K562 (cell line): Measurements from ENCODE around the gene PIP4K2C. TPM values are rescaled to one million over a fixed set of nuclear protein-coding genes. Genes with fewer than 3 reads are reported as not detected.

Source experiments
- ATAC-seq: fragments of 200-7000 bp; cut with Tn5 transposase; 3 replicates; pipeline ENCODE4 v1.9.1; 2020; ENCODE audit warnings: moderate library complexity
- BruUV-seq: library from RNA; stranded (reverse); fragments of 400-500 nt; replicated peaks from 2 replicates; lab custom pipeline; 2021; lab: Mats Ljungman, UMichigan
- CTCF ChIA-PET: fragments of 300-600 bp; formaldehyde crosslinking; extraction: SDS; loops from one replicate; lab custom pipeline; 2021; ENCODE audit warnings: low intra/inter-chr PET ratio; lab: Yijun Ruan, JAX
- POLR2A ChIA-PET: fragments of 300-600, 350-650 bp; sonication (Branson Sonifier 250); formaldehyde crosslinking; extraction: SDS; loops from one replicate; lab custom pipeline; 2021; ENCODE audit warnings: antibody characterized with exemption, inconsistent platforms; lab: Yijun Ruan, JAX
- DNase-seq, 4 experiments: peaks; one replicate each; pipeline versions ENCODE4 v3.0.0 to v3.0.0-alpha.2; 2011 to 2018; ENCODE audit warnings: low spot score in 3 of 4, mixed read lengths in 3 of 4; ENCODE audit errors: extremely low read depth in 1 of 4
- FAIRE-seq: peaks from 2 replicates; lab custom pipeline; 2011; peaks lifted over from hg19 to GRCh38; lab: Jason Lieb, UNC
- H2AFZ ChIP-seq: 2 replicates; pipeline ENCODE4 v1.6.0; 2011; ENCODE audit warnings: low read depth, low read length, control low read depth, inconsistent platforms
- H3K27ac ChIP-seq: fragments of 200-600 bp; 3 replicates; pipeline ENCODE4 v1.8.0; 2011; ENCODE audit warnings: low read depth, mild to moderate bottlenecking, control low read depth, inconsistent platforms, low read length, moderate library complexity, mixed read lengths; ENCODE audit errors: extremely low read depth
- H3K27me3 ChIP-seq, 2 experiments: fragments of 300-600 bp in 1 of 2; 2 replicates in 1 of 2; 3 replicates in 1 of 2; pipeline versions ENCODE4 v1.6.0 to v1.8.0; 2011; ENCODE audit warnings: inconsistent platforms in 2 of 2, low read length in 2 of 2, mild to moderate bottlenecking in 1 of 2, mixed read lengths in 1 of 2, moderate library complexity in 1 of 2; ENCODE audit not compliant: control insufficient read depth in 2 of 2, insufficient read depth in 2 of 2
- H3K36me3 ChIP-seq: fragments of 300-600 bp; 3 replicates; pipeline ENCODE4 v1.8.0; 2011; ENCODE audit warnings: mild to moderate bottlenecking, low read length, inconsistent platforms; ENCODE audit not compliant: control insufficient read depth, insufficient read depth
- H3K4me1 ChIP-seq, 2 experiments: fragments of 200-600 bp in 1 of 2; replicated peaks in 1 of 2; 2 replicates in 1 of 2; 3 replicates in 1 of 2; pipeline versions ENCODE4 v1.5.1 to v1.8.0; 2011; ENCODE audit warnings: inconsistent platforms in 2 of 2, low read length in 2 of 2, mild to moderate bottlenecking in 1 of 2, mixed read lengths in 1 of 2, moderate library complexity in 1 of 2; ENCODE audit not compliant: control insufficient read depth in 2 of 2, insufficient read depth in 2 of 2
- H3K4me2 ChIP-seq: 2 replicates; pipeline ENCODE4 v1.6.1; 2011; ENCODE audit warnings: low read length, control low read depth, inconsistent platforms, mixed read lengths; ENCODE audit not compliant: insufficient read depth
- H3K4me3 ChIP-seq: fragments of 200-600 bp; sonication (generic), shearing (Covaris generic); 2 replicates; pipeline ENCODE4 v1.5.1; 2016; ENCODE audit warnings: control low read depth, inconsistent platforms
- H3K79me2 ChIP-seq: fragments of 200-600 bp; 3 replicates; pipeline ENCODE4 v1.8.0; 2011; ENCODE audit warnings: low read length, inconsistent platforms; ENCODE audit not compliant: control insufficient read depth, insufficient read depth
- H3K9ac ChIP-seq, 2 experiments: 2 replicates each; pipeline versions ENCODE4 v1.6.0 to v1.6.1; 2011; ENCODE audit warnings: low read depth in 2 of 2, low read length in 2 of 2, control low read depth in 1 of 2, inconsistent platforms in 1 of 2, mild to moderate bottlenecking in 1 of 2, mixed read lengths in 1 of 2; ENCODE audit not compliant: insufficient read depth in 1 of 2
- H3K9me1 ChIP-seq: one replicate; pipeline ENCODE4 v1.6.0; 2011; ENCODE audit warnings: inconsistent platforms, mild to moderate bottlenecking, low read length, moderate library complexity; ENCODE audit not compliant: control insufficient read depth, insufficient read depth
- H3K9me3 ChIP-seq: replicated peaks from 2 replicates; pipeline ENCODE4 v1.5.1; 2011; ENCODE audit warnings: low read depth, low read length, inconsistent platforms; ENCODE audit not compliant: control insufficient read depth, insufficient read depth
- H4K20me1 ChIP-seq: replicated peaks from 2 replicates; pipeline ENCODE4 v1.6.1; 2011; ENCODE audit warnings: low read length, inconsistent platforms, mixed read lengths; ENCODE audit not compliant: control insufficient read depth, insufficient read depth
- BDP1 ChIP-seq: IDR thresholded peaks from 3 replicates; pipeline ENCODE4 v1.6.1; 2011; ENCODE audit not compliant: insufficient read length, insufficient read depth
- CBX3 ChIP-seq, 2 experiments: IDR thresholded peaks; 1 replicate in 1 of 2; 2 replicates in 1 of 2; pipeline ENCODE4 v1.6.1; 2012; ENCODE audit warnings: inconsistent platforms in 2 of 2, low read length in 2 of 2, borderline replicate concordance in 1 of 2, control low read depth in 1 of 2
- CSDE1 ChIP-seq, 2 experiments: fragments of 450-650 bp; IDR thresholded peaks; 2 replicates each; pipeline ENCODE4 v1.6.1; 2016; ENCODE audit warnings: mild to moderate bottlenecking in 1 of 2
- GABPB1 ChIP-seq: sonication (generic); formaldehyde crosslinking; IDR thresholded peaks from 2 replicates; pipeline ENCODE4 v1.8.0; 2022; ENCODE audit warnings: mild to moderate bottlenecking, missing genetic modification reagents
- IFI16 ChIP-seq: fragments of 250-450 bp; sonication (Bioruptor Pico); IDR thresholded peaks from 2 replicates; pipeline ENCODE4 v2.1.2; 2022; ENCODE audit warnings: mild to moderate bottlenecking, inconsistent platforms
- NELFE ChIP-seq: IDR thresholded peaks from 2 replicates; pipeline ENCODE4 v1.6.1; 2011; ENCODE audit warnings: mild to moderate bottlenecking; ENCODE audit not compliant: insufficient read depth, insufficient read length
- PCBP1 ChIP-seq: fragments of 200-400 bp; formaldehyde crosslinking; IDR thresholded peaks from 2 replicates; pipeline ENCODE4 v1.6.1; 2018; ENCODE audit warnings: mild to moderate bottlenecking, low read depth, low read length; ENCODE audit not compliant: poor library complexity, severe bottlenecking
- PHB2 ChIP-seq: fragments of 450-650 bp; IDR thresholded peaks from 2 replicates; pipeline ENCODE4 v1.6.1; 2017; ENCODE audit warnings: low read depth
- SETDB1 ChIP-seq: IDR thresholded peaks from one replicate; pipeline ENCODE4 v1.6.1; 2012; ENCODE audit warnings: low read length, control low read depth, inconsistent platforms
- SMARCA5 ChIP-seq: fragments of 450-650 bp; IDR thresholded peaks from 2 replicates; pipeline ENCODE4 v1.6.1; 2016
- TBP ChIP-seq: optimal IDR thresholded peaks from 2 replicates; pipeline ENCODE3; 2011; ENCODE audit warnings: low read depth, low read length, improper control_type of control experiment
- TCFL5 ChIP-seq: fragments of 250-450 bp; sonication (Bioruptor Pico); conservative IDR thresholded peaks from 2 replicates; pipeline ENCODE4 v1.6.1; 2021; ENCODE audit warnings: mild to moderate bottlenecking, moderate library complexity, matching md5 sums
- ZNF143 ChIP-seq: sonication (generic); formaldehyde crosslinking; IDR thresholded peaks from 2 replicates; pipeline ENCODE4 v1.9.0; 2022; ENCODE audit warnings: mild to moderate bottlenecking, missing genetic modification reagents
- in situ Hi-C: fragments of 300-500 bp; cut with MboI; formaldehyde crosslinking; loops from 4 replicates; pipeline ENCODE4 v1.15.0; 2018; ENCODE audit warnings: inconsistent platforms, mixed read lengths
- intact Hi-C: fragments of 100-400 bp; cut with micrococcal nuclease; formaldehyde crosslinking; loops from 2 replicates; pipeline ENCODE4 v1.14.2; 2022
- polyA plus RNA-seq, 8 experiments: library from polyadenylated mRNA; depleted of rRNA in 4 of 8; stranded (reverse) in 5 of 8; unstranded in 3 of 8; fragments of >200 nt; fragmentation: Nextera tagmentation in 2 of 8; fragmentation: Illumina TruSeq in 1 of 8; extraction: Ambion mirVana in 2 of 8; extraction: Trizol in 1 of 8; gene quantifications; 2 replicates each; pipeline versions ENCODE4 v1.2.1 to v1.2.3, GENCODE V29; 2011 to 2014; ENCODE audit warnings: inconsistent platforms in 1 of 8, missing spikeins in 1 of 8
- total RNA-seq, 7 experiments: library from RNA; depleted of rRNA in 6 of 7; stranded (reverse); fragments of >200 nt in 6 of 7; fragmentation: Illumina TruSeq in 2 of 7; extraction: Trizol in 2 of 7; gene quantifications; 2 replicates each; pipeline versions ENCODE4 v1.2.1 to v1.2.3, GENCODE V29; 2011 to 2021; ENCODE audit warnings: low replicate concordance in 1 of 7
- TF ChIP-seq, protein P1 (sequence below): sonication (generic); formaldehyde crosslinking; IDR thresholded peaks from 2 replicates; pipeline ENCODE4 v1.8.0; 2022; ENCODE audit warnings: missing genetic modification reagents, mild to moderate bottlenecking, moderate library complexity, borderline replicate concordance
- TF ChIP-seq, protein P2 (sequence below): fragments of 450-650 bp; formaldehyde crosslinking; IDR thresholded peaks from 2 replicates; pipeline ENCODE4 v1.4.0; 2020; ENCODE audit warnings: mild to moderate bottlenecking, moderate library complexity

Gene PIP4K2C
- total and polyA plus RNA-seq, 9 of the 15 experiments (the other 6 are each of a cell fraction or from before 2014, with no cell fraction given): 9.0 to 41.4 (median 18.3) TPM

DNA sequence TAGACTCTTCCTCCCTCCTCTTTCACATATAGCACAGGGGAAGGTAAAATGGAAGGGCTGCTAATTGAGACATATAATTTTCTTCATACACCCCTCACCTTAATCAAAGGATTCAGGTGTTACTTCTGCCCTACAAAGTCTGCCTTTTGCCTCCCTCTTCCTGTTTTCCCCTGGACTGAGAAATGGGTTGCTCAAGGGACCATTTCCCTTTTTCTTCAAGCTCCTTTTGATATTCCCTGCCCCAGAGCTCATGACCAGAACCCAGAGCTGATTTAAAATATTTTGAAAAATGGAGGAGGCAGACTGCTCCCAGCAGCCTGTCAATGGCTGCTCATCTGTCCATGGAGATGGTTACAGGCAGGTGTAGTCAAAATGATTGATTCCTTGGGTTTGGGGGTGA lies 6.3 kb upstream of the PIP4K2C start:
- POLR2A ChIA-PET: interaction anchor here (0.6 to 1.1 kb wide), 3 partner anchors 24 to 64 kb away, joined by 3 to 4 read pairs (median 3); partner anchors contain the start of gene DDIT3
- BruUV-seq: TSS peak; percentile 32
- H3K4me3 ChIP-seq: no peak overlapping the region
- in situ Hi-C loops: no loop called here
- no peak overlapping the region for H3K4me2 ChIP-seq
- intact Hi-C loops: no loop called here
- H3K27me3 ChIP-seq: no peaks in the 10 kb centered on the region
- CTCF ChIA-PET: interaction anchor here (1.1 to 4.6 kb wide), 2 partner anchors 37 to 148 kb away, joined by 4 to 36 read pairs; no protein-coding TSS in a partner anchor
- TF ChIP-seq PHB2 (no peak), TCFL5 (CRISPR knock-in tag) (no peak), CSDE1 (IDR thresholded peaks at IDR 0.05) (no peak), BDP1 (no peak), PCBP1 (no peak), SETDB1 (no peak), CBX3 (IDR thresholded peaks at IDR 0.05; ENCODE audit: borderline replicate concordance in 1 of 2, low read length in 2 of 2) (no peak), TBP (no peak), ZNF143 (no peak), SMARCA5 (no peak), NELFE (no peak), IFI16 (no peak), GABPB1 (CRISPR knock-in tag) (no peak)
- TF ChIP-seq, protein P1, sequence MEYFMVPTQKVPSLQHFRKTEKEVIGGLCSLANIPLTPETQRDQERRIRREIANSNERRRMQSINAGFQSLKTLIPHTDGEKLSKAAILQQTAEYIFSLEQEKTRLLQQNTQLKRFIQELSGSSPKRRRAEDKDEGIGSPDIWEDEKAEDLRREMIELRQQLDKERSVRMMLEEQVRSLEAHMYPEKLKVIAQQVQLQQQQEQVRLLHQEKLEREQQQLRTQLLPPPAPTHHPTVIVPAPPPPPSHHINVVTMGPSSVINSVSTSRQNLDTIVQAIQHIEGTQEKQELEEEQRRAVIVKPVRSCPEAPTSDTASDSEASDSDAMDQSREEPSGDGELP: no peak
- TF ChIP-seq, protein P2, sequence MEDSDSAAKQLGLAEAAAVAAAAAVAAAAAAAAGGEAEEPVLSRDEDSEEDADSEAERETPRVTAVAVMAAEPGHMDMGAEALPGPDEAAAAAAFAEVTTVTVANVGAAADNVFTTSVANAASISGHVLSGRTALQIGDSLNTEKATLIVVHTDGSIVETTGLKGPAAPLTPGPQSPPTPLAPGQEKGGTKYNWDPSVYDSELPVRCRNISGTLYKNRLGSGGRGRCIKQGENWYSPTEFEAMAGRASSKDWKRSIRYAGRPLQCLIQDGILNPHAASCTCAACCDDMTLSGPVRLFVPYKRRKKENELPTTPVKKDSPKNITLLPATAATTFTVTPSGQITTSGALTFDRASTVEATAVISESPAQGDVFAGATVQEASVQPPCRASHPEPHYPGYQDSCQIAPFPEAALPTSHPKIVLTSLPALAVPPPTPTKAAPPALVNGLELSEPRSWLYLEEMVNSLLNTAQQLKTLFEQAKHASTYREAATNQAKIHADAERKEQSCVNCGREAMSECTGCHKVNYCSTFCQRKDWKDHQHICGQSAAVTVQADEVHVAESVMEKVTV (CRISPR knock-in tag): no peak
- FAIRE-seq (no peak), DNase-seq (no peak), ATAC-seq (no peak)
- no peak overlapping the region for H3K27ac ChIP-seq
- no peaks in the 10 kb centered on the region for H3K79me2 ChIP-seq
- H3K36me3 ChIP-seq: peaks cover 55% of the 10 kb centered on the region; the same call in 2 of the 3 replicates
- no peak overlapping the region for H3K9ac ChIP-seq
- peaks cover 3% of the 10 kb centered on the region; the same call in 1 of the 2 replicates for H4K20me1 ChIP-seq
- H3K4me1 ChIP-seq: peaks cover 4 to 7% of the 10 kb centered on the region in 2 experiments; a peak in 4 of 5 replicates
- no peaks in the 10 kb centered on the region for H3K9me1 ChIP-seq
- H3K9me3 ChIP-seq: no peaks in the 10 kb centered on the region
- H2AFZ ChIP-seq: no peak overlapping the region
